Activated CD8-positive, alpha-beta T cell treated with anti-CD3 and anti-CD28 coated beads for 36 hours (primary cell): ENCODE results near the gene RIOK2. TPM values are rescaled to one million over a fixed set of nuclear protein-coding genes. Genes with fewer than 3 reads are reported as not detected.

Experiments used
- ATAC-seq: fragments of 200-7000 bp; cut with Tn5 transposase; one replicate; pipeline ENCODE4 v1.10.0; 2021; ENCODE audit warnings: mild to moderate bottlenecking, moderate library complexity
- CTCF ChIA-PET: fragments of 350-600 bp; sonication (Branson Sonifier 250); formaldehyde crosslinking; loops from one replicate; lab custom pipeline; 2021; ENCODE audit warnings: antibody characterized with exemption; lab: Charles Lee
- POLR2A ChIA-PET: fragments of 350-600 bp; sonication (Branson Sonifier 250); formaldehyde crosslinking; loops from one replicate; lab custom pipeline; 2021; ENCODE audit warnings: antibody characterized with exemption; lab: Charles Lee
- DNase-seq: peaks from one replicate; pipeline ENCODE4 v3.0.0-alpha.2; 2020
- H3K27ac Mint-ChIP-seq: one replicate; pipeline ENCODE4 v1.8.0; 2021; ENCODE audit warnings: mild to moderate bottlenecking, mixed read lengths
- H3K27me3 Mint-ChIP-seq: one replicate; pipeline ENCODE4 v1.8.0; 2021; ENCODE audit warnings: mixed read lengths
- H3K36me3 Mint-ChIP-seq: one replicate; pipeline ENCODE4 v1.8.0; 2021; ENCODE audit warnings: low read depth, mixed read lengths
- H3K4me1 Mint-ChIP-seq: one replicate; pipeline ENCODE4 v1.8.0; 2021; ENCODE audit warnings: low read depth, mixed read lengths
- H3K4me3 Mint-ChIP-seq: one replicate; pipeline ENCODE4 v1.8.0; 2021; ENCODE audit warnings: mild to moderate bottlenecking, moderate library complexity, mixed read lengths
- H3K9me3 Mint-ChIP-seq: one replicate; pipeline ENCODE4 v1.8.0; 2021; ENCODE audit warnings: mixed read lengths
- intact Hi-C: fragments of 100-400 bp; cut with micrococcal nuclease; formaldehyde crosslinking; loops from one replicate; pipeline ENCODE4 v1.10.0; 2022
- total RNA-seq, 2 experiments: library from RNA; stranded (reverse); gene quantifications; one replicate each; pipeline ENCODE4 v1.2.3, GENCODE V29; 2021
- TF ChIP-seq, protein P1 (sequence below): fragments of 200-600 bp; IDR thresholded peaks from one replicate; pipeline ENCODE4 v1.8.0; 2022; ENCODE audit warnings: antibody characterized with exemption, mild to moderate bottlenecking

RIOK2 gene
- total RNA-seq, 2 experiments from 2014 or later: 31.7 to 33.1 TPM

DNA sequence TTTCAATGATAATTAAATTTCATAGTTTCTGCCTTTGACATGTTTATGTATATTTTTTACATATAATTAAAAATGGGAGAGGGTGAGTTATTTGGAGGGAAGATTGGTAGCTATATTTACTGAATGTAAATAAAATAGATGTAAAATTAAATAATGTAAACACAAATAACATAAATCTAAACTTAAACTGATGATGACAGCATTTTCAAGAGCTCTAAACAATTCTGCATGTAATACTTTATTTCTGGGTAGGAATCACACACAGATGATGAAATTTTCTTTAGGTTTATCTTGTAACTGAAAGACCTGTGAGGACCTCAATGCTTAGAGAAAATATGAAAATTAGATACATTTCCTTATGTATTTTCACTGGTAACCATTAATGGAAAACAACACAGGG, 42.2 kb upstream of the RIOK2 start:
- Mint-ChIP-seq H3K9me3 (no peaks in the 10 kb centered on the region), H3K4me3 (no peak overlapping the region), H3K27ac (no peak overlapping the region), H3K4me1 (no peaks in the 10 kb centered on the region), H3K27me3 (no peaks in the 10 kb centered on the region), H3K36me3 (no peaks in the 10 kb centered on the region)
- ATAC-seq (no peak), DNase-seq (no peak)
- ChIA-PET POLR2A (no interaction called here), CTCF (no interaction called here)
- TF ChIP-seq, protein P1, sequence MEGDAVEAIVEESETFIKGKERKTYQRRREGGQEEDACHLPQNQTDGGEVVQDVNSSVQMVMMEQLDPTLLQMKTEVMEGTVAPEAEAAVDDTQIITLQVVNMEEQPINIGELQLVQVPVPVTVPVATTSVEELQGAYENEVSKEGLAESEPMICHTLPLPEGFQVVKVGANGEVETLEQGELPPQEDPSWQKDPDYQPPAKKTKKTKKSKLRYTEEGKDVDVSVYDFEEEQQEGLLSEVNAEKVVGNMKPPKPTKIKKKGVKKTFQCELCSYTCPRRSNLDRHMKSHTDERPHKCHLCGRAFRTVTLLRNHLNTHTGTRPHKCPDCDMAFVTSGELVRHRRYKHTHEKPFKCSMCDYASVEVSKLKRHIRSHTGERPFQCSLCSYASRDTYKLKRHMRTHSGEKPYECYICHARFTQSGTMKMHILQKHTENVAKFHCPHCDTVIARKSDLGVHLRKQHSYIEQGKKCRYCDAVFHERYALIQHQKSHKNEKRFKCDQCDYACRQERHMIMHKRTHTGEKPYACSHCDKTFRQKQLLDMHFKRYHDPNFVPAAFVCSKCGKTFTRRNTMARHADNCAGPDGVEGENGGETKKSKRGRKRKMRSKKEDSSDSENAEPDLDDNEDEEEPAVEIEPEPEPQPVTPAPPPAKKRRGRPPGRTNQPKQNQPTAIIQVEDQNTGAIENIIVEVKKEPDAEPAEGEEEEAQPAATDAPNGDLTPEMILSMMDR: no peak
- intact Hi-C loops: no loop called here

DNA sequence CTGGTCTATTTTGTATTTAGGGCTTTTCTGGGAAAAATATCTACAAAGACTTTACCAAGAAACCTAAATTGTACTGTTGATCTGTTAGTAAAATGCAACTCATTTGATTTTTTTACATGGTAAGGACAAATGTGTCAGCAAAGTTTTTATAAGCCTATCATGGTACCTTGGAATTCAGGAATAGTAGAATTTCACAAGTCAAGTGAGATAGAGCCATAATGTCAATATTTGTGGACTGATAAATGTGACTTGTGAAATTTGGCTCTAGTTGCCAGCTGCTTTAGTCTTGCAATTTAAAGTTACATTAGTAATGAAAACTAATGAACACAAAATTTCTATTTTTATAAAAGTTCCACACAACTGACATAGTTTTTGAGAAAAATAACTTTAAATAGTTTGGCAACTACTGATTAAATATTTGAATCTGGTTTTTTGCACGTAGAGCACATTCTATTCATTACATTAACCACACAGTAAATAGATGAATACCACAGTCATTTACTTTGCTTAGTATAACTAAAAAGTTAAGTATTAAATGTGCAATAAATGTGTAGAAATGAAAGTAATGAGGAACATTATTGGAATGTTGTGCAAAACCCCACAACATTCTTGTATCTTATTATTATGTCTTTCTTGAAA, 41.2 kb upstream of the RIOK2 start:
- DNase-seq (no peak), ATAC-seq (no peak)
- Mint-ChIP-seq H3K27me3 (no peaks in the 10 kb centered on the region), H3K9me3 (no peaks in the 10 kb centered on the region), H3K4me1 (no peaks in the 10 kb centered on the region), H3K4me3 (no peak overlapping the region), H3K36me3 (no peaks in the 10 kb centered on the region), H3K27ac (no peak overlapping the region)
- ChIA-PET CTCF (no interaction called here), POLR2A (no interaction called here)
- TF ChIP-seq, protein P1: no peak
- intact Hi-C loops: no loop called here

DNA sequence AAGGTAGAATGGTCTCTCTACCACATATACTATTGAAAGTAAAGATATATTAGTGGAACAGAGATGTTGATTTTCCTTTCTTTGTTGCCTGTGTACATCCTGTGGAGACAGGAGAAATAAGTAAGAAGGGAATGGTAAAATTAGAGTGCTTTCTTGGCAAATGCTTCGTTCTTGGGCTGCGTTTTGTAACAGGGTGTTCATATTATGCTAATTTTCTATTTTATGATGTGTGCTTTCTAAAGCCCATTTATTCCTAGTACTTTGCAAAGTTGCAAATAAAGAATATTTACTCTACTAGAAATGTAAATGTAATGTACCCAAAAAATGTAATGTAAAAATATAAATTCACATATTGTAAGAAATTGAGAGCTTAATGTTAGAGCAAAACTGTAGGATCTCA, 40.5 kb upstream of the RIOK2 start:
- Mint-ChIP-seq H3K27ac (no peak overlapping the region), H3K4me3 (no peak overlapping the region), H3K36me3 (no peaks in the 10 kb centered on the region), H3K9me3 (no peaks in the 10 kb centered on the region), H3K27me3 (no peaks in the 10 kb centered on the region), H3K4me1 (no peaks in the 10 kb centered on the region)
- intact Hi-C loops: no loop called here
- ChIA-PET POLR2A (no interaction called here), CTCF (no interaction called here)
- DNase-seq (no peak), ATAC-seq (no peak)
- TF ChIP-seq, protein P1: no peak

DNA sequence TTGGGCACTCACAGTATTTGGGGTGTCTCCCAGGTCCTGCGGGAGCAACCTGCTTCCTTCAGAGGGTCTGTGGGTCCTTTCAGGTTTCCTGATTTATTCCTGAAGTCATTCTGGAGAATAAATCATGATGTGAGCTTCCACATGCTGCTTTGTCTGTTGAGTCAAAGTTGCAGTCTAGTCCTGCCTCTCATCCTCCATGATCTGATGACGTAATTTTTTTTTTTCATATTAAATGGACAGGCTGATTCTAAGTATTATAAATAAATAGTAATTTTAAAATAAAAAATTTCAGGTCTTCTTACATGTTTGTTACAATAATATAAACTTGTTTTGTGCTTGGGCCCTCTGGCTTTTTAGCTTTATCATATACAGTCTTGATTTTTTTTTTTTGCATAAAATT, 26.3 kb upstream of the RIOK2 start:
- Mint-ChIP-seq H3K27me3 (peaks cover 12% of the 10 kb centered on the region), H3K4me3 (no peak overlapping the region), H3K27ac (no peak overlapping the region), H3K4me1 (no peaks in the 10 kb centered on the region), H3K9me3 (peaks cover 12% of the 10 kb centered on the region), H3K36me3 (peaks cover 6% of the 10 kb centered on the region)
- DNase-seq: no peak
- intact Hi-C loops: no loop called here
- TF ChIP-seq, protein P1: no peak
- ChIA-PET CTCF (no interaction called here), POLR2A (no interaction called here)
- ATAC-seq: no peak

DNA sequence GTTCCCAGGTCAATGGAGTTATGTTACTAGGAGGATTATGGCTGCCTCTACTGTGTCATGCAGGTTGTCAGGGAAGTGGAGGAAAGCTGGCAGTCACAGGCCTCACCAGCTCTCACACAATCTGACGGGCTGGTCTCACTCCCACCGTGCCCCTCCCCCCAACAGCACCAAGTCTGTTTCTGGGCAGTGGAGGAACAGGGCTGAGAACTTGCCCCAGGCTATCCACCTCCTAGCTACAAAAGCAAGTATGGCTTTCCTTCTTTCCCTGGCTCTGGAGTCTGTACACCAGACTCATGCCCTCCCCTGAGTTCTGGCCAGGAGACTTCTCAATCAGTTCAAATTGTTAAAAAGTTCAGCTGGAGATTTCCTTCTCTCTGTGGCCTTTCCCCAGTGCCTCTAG, 25.7 kb upstream of the RIOK2 start:
- H3K4me3 Mint-ChIP-seq: no peak overlapping the region
- no peaks in the 10 kb centered on the region for H3K4me1 Mint-ChIP-seq
- no peak overlapping the region for H3K27ac Mint-ChIP-seq
- DNase-seq (no peak), ATAC-seq (no peak)
- ChIA-PET POLR2A (no interaction called here), CTCF (interaction anchor here (1.7 kb wide), 1 partner anchor 22 kb away, joined by 4 read pairs; no protein-coding TSS in a partner anchor)
- H3K9me3 Mint-ChIP-seq: peaks cover 8% of the 10 kb centered on the region
- intact Hi-C loops: no loop called here
- peaks cover 4% of the 10 kb centered on the region for H3K36me3 Mint-ChIP-seq
- TF ChIP-seq, protein P1: no peak
- peaks cover 11% of the 10 kb centered on the region for H3K27me3 Mint-ChIP-seq
